Ammon's horn (tissue), 1 donor: ENCODE measurements around the gene MATR3.
"Not testable (repeated sequence)": the region's sequence is repeated elsewhere in the genome, so short reads cannot be mapped to it uniquely, and the experiment has no call there.

Experiments
- DNase-seq: peaks from one replicate; pipeline ENCODE4 v3.0.0-alpha.2; 2016; ENCODE audit warnings: low spot score

The MATR3 gene

DNA sequence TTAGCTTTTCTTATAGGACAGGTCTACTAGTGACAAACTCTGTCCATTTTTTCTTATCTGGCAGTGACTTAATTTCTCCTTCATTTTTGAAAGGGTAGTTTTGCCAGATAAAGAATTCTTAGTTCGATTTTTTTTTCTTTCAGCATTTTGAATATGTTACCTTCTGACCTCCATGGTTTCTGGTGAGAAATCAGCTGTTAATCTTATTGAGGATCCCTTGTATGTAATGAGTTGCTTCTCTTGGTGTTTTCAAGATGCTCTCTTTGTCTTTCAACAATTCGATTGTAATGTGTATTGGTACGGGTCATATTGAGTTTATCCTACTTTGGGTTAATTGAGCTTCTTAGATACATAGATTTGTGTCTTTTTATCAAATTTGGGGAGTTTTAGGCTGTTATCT, 60.6 kb downstream of the MATR3 start:
- no peak for DNase-seq

DNA sequence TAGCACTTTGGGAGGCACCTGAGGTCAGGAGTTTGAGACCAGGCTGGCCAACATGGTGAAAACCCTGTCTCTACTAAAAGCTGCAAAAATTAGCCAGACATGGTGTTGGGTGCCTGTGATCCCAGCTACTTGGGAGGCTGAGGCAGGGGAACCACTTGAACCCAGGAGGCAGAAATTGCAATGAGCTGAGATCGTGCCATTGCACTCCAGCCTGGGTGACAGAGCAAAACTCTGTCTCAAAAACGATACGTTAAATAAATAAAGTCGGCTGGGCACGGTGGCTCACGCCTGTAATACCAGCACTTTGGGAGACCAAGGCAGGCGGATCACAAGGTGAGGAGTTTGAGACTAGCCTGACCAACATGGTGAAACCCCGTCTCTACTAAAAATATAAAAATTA, 62.4 kb downstream of the MATR3 start:
- not testable (repeated sequence) for DNase-seq

DNA sequence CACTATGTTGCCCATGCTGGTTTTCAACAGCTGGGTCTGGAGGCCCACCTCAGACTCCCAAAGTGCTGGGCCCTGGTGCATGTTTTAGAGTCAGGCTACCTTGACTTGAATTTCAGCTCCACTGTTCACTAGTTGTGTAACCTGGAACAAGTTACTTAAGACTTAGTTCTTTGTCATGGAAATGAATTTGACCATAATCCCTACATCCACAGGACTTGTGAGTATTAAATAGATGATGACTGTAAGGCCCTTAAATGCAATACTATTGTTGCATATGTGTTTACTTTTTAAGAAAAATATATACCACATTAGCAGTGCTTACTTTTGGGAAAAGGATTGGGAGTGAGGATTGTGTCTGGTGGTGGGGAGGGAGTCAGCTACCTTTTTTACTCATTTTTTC, 64.5 kb downstream of the MATR3 start:
- DNase-seq = no peak

DNA sequence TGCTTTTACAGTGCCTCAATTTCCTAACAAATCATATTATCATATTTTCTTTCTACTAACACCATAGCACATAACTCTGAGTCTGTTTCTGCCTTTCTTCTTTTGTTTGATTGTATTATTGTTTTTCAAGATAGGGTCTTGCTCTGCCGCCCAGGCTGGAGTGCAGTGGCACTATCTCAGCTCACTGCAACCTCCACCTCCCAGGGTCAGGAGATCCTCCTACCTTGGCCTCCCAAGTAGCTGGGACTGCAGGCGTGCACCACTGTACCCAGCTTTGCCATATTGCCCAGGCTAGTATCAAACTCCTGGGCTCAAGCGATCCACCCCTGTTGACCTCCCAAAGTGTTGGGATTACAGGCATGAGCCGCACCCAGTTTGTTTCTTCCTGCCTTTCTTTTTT, 66.8 kb downstream of the MATR3 start:
- no peak for DNase-seq

DNA sequence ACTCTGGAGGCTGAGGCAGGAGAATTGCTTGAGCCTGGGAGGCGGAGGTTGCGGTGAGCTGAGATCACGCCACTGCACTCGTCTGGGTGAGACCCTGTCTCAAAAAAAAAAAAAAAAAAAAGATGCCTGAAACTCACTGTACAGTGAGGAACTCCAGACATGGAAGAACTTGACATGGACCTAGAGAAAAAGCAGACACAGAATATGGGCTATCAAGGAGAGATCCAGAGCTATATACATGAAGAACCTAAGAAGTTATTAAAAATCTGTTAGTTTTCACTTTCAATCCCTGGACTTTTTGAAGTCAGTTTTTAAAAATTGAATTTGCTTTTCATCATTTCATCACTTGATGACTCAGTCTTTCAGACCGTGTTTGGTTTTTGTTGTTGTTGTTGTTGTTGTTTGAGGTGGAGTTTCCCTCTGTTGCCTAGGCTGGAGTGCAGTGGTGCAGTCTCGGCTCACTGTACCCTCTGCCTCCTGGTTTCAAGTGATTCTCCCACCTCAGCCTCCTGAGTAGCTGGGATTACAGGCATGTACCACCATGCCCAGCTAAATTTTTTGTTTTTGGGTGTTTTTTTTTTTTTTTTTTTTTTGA, 68.4 kb downstream of the MATR3 start:
- DNase-seq = no peak

DNA sequence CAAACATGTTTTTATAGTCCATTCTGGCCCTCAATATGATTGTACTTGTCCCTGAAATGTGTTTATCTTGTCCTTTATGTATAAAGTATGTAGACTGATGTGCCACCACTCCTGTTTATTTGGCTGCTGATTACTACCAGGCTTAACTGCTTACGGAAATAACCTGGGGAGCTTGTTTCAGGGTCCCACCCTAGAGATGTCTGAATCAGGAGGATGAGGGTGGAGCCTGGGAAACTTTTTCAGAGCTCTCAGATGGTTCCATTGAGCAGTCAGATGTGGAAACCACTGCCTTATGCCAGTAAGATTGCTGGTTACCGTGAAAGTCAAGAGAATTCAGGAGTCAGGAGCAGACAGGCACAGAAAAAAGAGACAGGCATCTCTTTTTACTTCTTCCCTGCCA, 70.4 kb downstream of the MATR3 start:
- no peak for DNase-seq

DNA sequence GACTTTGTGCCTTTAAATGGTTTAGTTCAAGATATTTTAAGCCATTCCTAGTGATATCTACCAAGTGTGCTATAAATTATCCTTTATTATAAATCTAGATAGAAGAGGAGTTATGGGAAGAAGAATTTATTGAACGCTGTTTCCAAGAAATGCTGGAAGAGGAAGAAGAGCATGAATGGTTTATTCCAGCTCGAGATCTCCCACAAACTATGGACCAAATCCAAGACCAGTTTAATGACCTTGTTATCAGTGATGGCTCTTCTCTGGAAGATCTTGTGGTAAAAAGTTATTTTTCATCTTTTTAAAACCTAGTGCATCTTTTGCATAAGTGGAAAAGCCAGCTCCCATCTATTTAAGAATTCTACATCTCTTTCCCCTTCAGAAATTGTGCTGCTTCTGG, 70.9 kb downstream of the MATR3 start:
- no peak for DNase-seq

DNA sequence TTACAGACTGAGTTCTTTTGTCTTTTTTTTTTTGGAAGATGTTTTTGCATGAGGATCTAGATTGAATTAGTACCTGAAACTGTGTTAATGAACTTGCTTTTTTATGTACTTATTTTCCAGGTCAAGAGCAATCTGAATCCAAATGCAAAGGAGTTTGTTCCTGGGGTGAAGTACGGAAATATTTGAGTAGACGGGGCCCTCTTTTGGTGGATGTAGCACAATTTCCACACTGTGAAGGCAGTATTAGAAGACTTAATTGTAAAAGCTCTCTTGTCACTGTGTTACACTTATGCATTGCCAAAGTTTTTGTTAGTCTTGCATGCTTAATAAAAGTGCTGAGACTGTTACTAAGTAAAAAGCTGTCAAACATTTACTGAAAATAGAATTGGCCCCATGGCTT, 75.1 kb downstream of the MATR3 start:
- DNase-seq = no peak

DNA sequence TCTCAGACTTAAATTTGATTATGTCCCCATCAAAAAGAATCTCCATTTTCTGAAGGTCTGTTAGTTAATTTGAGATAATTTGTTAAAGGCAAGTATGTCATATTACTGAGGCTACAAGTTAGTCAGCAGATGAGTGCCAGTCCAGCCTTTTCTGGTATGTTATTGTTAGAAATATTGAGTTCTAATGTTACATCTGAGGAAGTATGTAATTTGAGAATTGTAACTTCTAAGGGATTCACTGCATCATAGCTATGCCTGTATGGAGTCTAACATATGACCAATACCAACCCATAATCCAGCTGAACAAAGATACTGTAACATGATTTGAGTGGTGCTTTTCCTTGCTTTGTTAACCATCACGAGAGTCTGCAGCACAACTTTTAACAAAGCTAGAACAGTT, 75.6 kb downstream of the MATR3 start:
- no peak for DNase-seq

DNA sequence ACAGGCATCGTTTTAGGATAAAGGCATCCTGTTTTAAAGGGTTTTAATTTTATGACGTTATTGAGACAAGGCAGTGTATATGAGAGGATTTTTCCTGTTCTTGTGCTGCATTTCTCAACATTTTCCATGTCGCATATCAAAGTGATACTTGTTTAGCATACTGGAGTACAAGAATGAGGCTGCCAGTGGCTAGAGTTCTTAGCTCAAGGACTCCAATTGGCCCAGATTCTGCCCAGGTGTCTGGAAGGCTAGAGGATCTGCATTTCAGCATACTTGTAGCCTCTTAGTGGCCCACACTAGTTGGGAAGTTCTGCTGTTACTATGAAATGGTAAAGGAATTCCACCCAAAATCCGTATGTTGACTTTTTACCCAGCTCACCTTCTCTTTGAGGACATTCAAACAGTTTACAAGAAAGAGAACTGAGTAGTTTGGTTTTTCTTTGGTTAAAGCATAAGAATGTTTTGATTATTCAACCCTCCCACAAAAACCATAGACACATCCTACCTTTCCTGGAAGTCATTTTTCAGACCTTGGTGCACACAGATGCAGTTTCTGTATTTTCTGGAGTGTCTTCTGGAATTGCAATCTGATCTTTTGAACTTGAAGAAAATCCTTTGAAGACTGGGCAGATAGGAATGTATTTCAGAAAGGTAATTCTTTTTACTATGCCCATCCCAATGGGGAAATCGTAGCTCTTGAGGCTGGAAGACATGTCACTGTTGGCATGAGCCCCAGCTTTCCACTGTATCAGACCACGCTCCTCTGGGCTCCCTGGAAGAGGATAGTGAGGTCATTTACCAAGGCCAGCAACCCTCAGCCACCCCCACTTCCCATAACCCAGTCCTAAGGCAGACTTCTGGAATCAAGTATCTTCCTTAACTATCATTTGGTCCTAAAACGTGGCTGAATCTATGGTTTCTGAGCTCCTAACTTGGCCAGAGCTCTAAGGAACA, 78.2 kb downstream of the MATR3 start:
- DNase-seq = no peak

DNA sequence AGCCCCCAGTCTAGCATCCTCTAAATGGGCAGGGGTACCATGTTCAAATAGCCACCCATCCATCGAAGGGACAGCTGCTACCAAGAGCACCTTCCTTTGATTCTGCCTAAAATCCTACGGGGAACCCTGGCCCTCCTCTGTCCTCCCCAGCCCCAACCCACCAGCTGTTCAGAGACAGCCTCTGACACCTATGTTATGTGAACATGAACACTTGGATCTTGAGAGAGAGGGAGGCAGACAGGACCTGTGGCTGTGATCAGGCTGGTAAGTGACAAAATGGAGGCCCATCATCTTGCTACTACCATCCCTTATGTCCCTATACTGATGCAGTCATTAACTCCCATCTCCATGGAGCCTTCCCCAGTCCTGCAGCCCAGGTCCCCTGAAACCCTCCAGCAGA, 81.4 kb downstream of the MATR3 start:
- no peak for DNase-seq

DNA sequence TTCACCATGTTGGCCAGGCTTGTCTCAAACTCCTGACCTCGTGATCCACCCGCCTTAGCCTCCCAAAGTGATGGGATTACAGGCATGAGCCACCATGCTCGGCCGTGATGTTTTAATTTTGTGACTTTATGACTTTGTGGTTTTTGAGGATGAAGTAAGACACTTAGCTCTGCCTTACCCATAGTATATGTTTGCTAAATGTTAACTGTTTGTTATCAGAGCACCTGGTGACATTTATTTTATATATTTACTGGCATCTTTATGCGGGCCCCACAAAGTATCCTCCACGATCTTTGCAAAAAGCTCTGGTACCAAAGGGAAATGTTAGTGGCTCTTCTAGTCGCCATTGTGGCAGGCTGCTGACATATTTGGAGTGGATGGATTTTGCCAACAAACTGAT, 82.8 kb downstream of the MATR3 start:
- no peak for DNase-seq

DNA sequence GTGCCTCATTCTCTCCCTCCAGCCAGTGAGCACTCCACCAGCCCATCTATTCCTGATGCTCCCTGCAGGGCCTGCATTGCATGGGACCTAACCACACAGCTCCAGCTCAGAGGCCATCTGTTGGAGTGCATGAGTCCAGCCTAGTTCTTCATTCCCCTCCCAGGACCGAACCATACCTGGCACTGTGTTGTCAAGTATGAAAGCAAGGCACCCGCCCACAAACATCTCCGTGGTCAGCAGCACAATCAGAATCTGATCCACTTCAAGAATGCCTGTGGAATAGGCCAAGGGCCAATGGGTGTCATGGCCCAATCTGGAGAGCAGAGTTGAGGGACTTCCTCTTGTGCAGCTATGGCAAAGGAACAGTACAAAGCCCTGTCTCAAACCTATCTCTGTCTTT, 83.7 kb downstream of the MATR3 start:
- no peak for DNase-seq

DNA sequence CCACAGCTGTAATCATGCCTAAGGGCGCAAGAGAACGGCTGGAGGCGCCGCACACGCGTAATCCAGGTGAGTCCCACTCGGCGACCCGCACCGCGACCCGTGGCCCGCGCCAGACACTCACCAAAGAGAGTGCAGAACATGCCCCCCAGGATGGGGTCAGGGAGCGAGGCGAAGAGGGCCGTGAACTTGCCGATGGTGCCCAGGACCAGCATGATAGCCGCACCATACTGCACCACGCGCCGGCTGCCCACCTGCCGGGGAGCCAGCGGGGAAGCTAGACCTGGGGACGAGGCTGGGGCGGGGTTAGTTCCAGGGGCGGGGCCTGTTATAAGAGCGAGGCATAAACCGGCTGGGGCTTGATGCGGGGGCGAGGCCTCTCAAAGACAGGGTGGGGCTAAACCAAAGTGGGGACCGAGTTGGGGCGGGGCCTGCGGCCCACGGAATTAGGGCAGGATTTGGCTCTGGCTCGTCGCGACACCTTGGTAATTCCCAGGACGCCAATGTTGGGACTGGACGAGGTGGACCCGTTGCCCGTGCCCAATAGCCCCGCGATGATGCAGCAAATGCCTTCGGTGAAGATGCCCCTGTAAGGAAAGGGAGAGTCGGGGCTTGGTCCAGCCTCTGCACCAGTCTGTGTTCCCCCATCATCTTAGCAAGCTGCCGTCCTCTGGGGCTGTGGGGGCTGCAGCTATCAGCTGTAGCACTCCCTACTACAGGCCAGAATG, 84.7 kb downstream of the MATR3 start:
- no peak for DNase-seq

DNA sequence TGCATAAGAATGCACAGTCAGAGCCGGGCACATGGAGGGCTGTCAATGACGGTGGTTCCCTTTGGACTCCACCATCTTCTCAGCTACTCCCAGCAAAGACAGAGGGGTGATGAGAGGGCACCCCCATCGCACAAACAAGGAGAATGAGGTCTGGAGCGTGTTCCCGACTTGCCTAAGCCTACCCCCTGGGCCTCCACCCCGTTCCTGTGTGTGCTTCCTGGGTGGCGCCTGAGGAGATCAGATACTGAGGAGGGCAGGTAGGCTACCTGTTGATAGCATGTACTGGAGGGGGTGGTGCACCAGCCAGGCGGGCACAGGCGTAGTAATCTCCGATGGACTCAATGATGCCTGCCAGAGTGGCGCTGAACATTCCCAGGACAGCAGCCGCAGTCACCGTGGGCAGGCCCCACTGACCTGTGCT, 85.4 kb downstream of the MATR3 start:
- no peak for DNase-seq

DNA sequence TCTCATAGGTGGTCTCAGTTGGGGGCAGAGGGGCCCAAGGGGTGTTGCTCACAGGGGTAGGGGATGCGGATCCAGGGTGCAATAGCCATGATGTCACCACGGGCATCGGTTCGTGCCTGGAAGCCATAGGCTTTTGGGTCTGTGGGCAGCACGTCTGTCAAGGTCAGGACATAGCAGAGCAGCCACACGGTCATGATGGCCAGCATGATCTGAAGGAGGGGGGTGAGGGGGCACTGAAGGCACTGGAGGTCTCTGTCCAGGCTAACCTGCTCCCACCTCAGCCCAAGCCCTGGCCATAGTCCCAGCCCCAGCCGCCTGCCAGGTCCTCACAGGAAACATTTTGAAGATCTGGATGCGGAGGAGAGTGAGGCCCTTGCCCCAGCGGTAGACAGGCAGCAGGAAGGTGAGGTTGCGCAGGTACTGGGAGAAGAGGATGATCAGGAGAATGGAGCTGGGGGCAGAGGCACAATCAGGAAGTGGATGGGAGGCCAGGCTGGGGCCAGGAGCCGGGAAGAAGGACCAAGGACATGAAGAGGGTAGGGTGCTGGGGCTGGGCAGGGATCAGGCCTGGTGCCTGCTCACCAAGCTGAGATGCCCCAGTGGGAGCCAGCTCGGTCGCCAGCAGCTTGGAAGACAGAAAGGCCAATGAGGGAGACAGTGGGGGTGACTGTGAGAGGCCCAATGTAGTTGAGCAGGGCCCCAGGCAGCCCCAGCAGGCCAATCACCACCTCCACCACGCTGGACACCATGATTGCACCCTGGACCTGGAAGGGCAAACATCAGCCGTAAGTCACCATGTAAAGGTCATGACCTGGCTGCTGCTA, 86.3 kb downstream of the MATR3 start:
- no peak for DNase-seq
